Measurements from ENCODE around the gene PLS1.
A peak's percentile ranks its signal among the peaks of the same experiment; 100 is the strongest.
"Not testable (repeated sequence)": the region's sequence is repeated elsewhere in the genome, so short reads cannot be mapped to it uniquely, and the experiment has no call there.

PLS1 gene, protein sequence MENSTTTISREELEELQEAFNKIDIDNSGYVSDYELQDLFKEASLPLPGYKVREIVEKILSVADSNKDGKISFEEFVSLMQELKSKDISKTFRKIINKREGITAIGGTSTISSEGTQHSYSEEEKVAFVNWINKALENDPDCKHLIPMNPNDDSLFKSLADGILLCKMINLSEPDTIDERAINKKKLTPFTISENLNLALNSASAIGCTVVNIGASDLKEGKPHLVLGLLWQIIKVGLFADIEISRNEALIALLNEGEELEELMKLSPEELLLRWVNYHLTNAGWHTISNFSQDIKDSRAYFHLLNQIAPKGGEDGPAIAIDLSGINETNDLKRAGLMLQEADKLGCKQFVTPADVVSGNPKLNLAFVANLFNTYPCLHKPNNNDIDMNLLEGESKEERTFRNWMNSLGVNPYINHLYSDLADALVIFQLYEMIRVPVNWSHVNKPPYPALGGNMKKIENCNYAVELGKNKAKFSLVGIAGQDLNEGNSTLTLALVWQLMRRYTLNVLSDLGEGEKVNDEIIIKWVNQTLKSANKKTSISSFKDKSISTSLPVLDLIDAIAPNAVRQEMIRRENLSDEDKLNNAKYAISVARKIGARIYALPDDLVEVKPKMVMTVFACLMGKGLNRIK

DNA sequence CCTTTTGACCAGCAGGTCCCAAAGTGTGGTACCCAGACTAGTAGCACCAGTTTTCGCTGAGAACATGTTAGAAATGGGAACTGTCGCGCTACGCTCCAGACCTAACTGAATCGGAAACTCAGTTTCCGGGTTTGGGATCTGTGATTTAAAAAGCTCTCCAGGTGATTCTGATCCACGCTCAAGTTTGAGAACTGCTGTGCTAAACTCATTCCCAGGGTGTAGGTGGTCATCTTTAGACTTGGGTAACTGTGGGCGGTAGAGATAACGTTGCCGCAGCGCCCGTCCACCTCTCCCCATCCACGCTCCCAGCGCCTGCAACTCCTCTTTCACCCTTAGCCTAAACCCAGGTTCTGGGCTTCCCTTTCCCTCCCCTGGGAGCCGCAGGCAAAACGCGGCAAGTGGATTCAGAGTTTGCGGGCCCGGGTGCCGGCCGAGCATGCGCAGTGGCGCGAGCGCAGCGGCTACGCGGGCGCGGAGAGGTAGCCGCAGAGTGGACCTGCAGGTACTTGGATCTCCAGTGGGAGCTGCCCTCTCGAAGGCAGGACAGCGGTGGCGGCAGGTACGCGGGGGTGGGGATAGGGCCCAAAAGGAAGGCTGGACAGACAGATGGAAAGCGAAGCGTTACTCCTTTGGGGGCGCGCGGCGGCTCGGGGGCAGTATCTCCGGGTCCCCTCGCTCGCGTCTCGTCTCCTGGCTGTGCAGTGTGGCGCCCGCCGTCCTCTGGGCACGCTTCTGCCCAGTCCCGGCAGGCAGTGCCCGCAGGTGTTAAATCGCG, at the start of gene PLS1:
Gene PLS1 (plus strand): TSS at position 443 of the 775 bp plus-strand sequence. CDS start 67,845 bp downstream, outside the sequence.
- H3K36me3 Mint-ChIP-seq = no peaks in the 10 kb centered on the region
- H3K27ac Mint-ChIP-seq = peak within 1 kb of the TSS; percentile 92
- H3K4me1 Mint-ChIP-seq = peaks cover 21% of the 10 kb centered on the region
- H3K27me3 Mint-ChIP-seq = no peaks in the 10 kb centered on the region
- no peaks in the 10 kb centered on the region for H3K9me3 Mint-ChIP-seq
- peak within 1 kb of the TSS; percentile 97 for H3K4me3 Mint-ChIP-seq

DNA sequence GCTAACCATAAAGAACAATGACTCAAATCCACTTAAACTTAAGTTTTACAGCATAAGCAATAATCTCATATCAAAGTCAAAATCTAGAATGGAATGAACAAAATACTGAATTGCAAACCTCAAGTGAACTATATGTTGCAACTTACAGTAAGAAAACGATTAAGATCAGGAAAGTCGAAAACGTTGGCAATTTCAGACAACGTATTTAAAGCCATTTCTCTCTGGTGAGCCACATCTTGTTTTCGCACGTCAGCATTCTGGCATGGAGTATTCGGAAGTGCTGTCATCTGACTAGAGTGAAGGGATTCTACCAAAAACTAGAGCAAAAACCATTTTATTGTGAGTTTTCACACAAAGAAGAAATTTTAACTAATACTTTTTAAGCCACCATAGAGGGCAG, 46.2 kb upstream of the PLS1 start:
- H3K27me3 Mint-ChIP-seq = no peaks in the 10 kb centered on the region
- H3K4me1 Mint-ChIP-seq = no peaks in the 10 kb centered on the region
- no peaks in the 10 kb centered on the region for H3K9me3 Mint-ChIP-seq
- no peak overlapping the region for H3K27ac Mint-ChIP-seq
- H3K36me3 Mint-ChIP-seq = peaks cover 35% of the 10 kb centered on the region
- H3K4me3 Mint-ChIP-seq = no peak overlapping the region

DNA sequence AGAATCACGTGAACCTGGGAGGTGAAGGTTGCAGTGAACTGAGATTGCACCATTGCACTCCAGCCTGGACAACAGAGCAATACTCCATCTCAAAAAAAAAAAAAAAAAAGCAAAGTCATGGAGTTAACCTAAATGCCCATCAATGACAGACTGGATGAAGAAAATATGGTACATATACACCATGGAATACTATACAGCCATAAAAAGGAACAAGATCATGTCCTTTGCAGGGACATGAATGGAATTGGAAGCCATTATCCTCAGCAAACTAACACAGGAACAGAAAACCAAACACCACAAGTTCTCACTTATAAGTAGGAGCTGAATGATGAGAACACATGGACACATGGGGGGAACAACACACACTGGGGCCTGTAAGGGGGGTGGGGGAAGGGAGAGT, 43.6 kb upstream of the PLS1 start:
- peaks cover 45% of the 10 kb centered on the region for H3K36me3 Mint-ChIP-seq
- not testable (repeated sequence) for H3K27ac Mint-ChIP-seq, H3K4me1 Mint-ChIP-seq, H3K27me3 Mint-ChIP-seq, H3K9me3 Mint-ChIP-seq, H3K4me3 Mint-ChIP-seq

GRCh38 chr3:142553741-142554140, 42.5 kb upstream of the PLS1 start:
- Mint-ChIP-seq H3K27me3 (no peaks in the 10 kb centered on the region), H3K36me3 (peaks cover 44% of the 10 kb centered on the region), H3K4me3 (no peak overlapping the region), H3K27ac (no peak overlapping the region), H3K4me1 (no peaks in the 10 kb centered on the region), H3K9me3 (no peaks in the 10 kb centered on the region)

DNA sequence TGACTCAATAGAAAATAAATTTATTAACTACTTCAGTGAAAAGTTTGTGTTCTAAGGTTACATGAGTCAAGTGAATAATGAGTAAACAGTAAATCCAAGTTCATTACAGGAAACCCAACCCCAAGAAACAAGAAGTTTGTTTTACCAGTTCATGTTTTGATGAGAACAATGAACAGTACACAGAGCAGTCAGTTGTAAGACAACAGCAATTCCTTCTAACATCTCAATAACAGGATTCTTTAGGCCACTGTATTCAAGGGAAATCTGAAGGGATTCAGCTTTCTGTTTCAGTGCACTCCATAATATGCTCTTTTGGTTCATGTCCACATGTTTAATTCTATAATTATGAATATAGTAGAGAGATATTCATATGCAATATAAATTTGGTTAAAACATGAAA, 36.1 kb upstream of the PLS1 start:
- no peak overlapping the region for H3K27ac Mint-ChIP-seq
- H3K9me3 Mint-ChIP-seq = no peaks in the 10 kb centered on the region
- H3K36me3 Mint-ChIP-seq = peaks cover 20% of the 10 kb centered on the region
- no peaks in the 10 kb centered on the region for H3K27me3 Mint-ChIP-seq
- H3K4me1 Mint-ChIP-seq = peaks cover 5% of the 10 kb centered on the region
- no peak overlapping the region for H3K4me3 Mint-ChIP-seq

GRCh38 chr3:142563496-142563997, 32.6 kb upstream of the PLS1 start:
- Mint-ChIP-seq H3K27me3 (no peaks in the 10 kb centered on the region), H3K36me3 (peaks cover 14% of the 10 kb centered on the region), H3K4me1 (peaks cover 16% of the 10 kb centered on the region), H3K4me3 (no peak overlapping the region), H3K27ac (no peak overlapping the region), H3K9me3 (no peaks in the 10 kb centered on the region)

DNA sequence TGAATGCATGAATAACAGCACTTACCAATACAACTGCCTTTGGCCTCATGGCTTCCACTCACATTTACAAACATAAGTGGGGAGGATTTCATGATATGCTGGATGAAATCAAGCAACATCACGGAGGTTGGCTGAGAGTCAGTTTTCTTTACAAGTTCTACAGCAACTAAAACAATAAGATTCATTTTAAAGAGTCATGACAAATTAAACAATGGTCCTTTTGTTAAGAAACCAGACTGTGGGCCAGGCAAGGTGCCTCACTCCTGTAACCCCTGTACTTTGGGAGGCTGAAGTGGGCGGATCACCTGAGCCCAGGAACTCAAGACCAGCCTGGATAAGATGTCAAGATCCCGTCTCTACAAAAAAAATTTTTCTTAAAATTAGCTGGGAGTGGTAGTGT, 30.1 kb upstream of the PLS1 start:
- no peaks in the 10 kb centered on the region for H3K9me3 Mint-ChIP-seq
- H3K36me3 Mint-ChIP-seq = peaks cover 17% of the 10 kb centered on the region

GRCh38 chr3:142568393-142569017, 27.7 kb upstream of the PLS1 start:
- Mint-ChIP-seq H3K4me3 (no peak overlapping the region), H3K36me3 (peaks cover 11% of the 10 kb centered on the region), H3K9me3 (no peaks in the 10 kb centered on the region), H3K4me1 (peaks cover 30% of the 10 kb centered on the region), H3K27me3 (no peaks in the 10 kb centered on the region), H3K27ac (no peak overlapping the region)

More for the DNA sequence above, 30.1 kb upstream of the PLS1 start:
- no peak overlapping the region for H3K27ac Mint-ChIP-seq
- no peak overlapping the region for H3K4me3 Mint-ChIP-seq
- H3K4me1 Mint-ChIP-seq = peaks cover 25% of the 10 kb centered on the region
- no peaks in the 10 kb centered on the region for H3K27me3 Mint-ChIP-seq

GRCh38 chr3:142569422-142569821, 26.8 kb upstream of the PLS1 start:
- not testable (repeated sequence) for H3K27ac Mint-ChIP-seq
- H3K36me3 Mint-ChIP-seq = peaks cover 13% of the 10 kb centered on the region

DNA sequence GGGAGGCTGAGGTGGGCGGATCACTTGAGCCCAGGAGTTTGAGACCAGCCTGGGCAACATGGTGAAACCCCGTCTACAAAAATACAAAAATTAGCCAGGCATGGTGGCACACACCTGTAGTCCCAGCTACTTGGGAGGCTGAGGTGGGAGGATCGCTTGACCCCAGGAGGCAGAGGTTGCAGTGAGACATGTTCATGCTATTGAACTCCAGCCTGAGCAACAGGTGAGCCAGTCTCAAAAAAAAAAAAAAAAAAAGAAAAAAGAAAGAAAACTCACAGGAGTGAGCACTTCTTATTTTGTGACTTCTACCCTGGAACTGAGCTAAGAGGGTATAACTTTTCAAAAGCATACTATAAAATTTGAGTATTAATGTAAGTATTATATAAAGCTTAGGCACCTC, 22.0 kb upstream of the PLS1 start:
- H3K9me3 Mint-ChIP-seq, H3K27me3 Mint-ChIP-seq, H3K27ac Mint-ChIP-seq: not testable (repeated sequence)
- peaks cover 18% of the 10 kb centered on the region for H3K36me3 Mint-ChIP-seq
- H3K4me3 Mint-ChIP-seq = peak overlapping the region; percentile 3
- peaks cover 57% of the 10 kb centered on the region for H3K4me1 Mint-ChIP-seq

More at GRCh38 chr3:142569422-142569821, 26.8 kb upstream of the PLS1 start:
- H3K9me3 Mint-ChIP-seq, H3K27me3 Mint-ChIP-seq, H3K4me3 Mint-ChIP-seq: not testable (repeated sequence)
- peaks cover 33% of the 10 kb centered on the region for H3K4me1 Mint-ChIP-seq

GRCh38 chr3:142574665-142575064, 21.5 kb upstream of the PLS1 start:
- Mint-ChIP-seq H3K27ac (no peak overlapping the region), H3K4me3 (peak overlapping the region; percentile 3), H3K9me3 (no peaks in the 10 kb centered on the region), H3K4me1 (peaks cover 59% of the 10 kb centered on the region), H3K27me3 (no peaks in the 10 kb centered on the region), H3K36me3 (peaks cover 18% of the 10 kb centered on the region)

GRCh38 chr3:142576792-142577191, 19.4 kb upstream of the PLS1 start:
- H3K36me3 Mint-ChIP-seq = peaks cover 12% of the 10 kb centered on the region
- no peaks in the 10 kb centered on the region for H3K9me3 Mint-ChIP-seq
- peak overlapping the region; percentile 72 for H3K27ac Mint-ChIP-seq
- H3K4me1 Mint-ChIP-seq = peaks cover 57% of the 10 kb centered on the region
- no peaks in the 10 kb centered on the region for H3K27me3 Mint-ChIP-seq
- peak overlapping the region; percentile 100 for H3K4me3 Mint-ChIP-seq

GRCh38 chr3:142577696-142578328, 18.4 kb upstream of the PLS1 start:
- no peaks in the 10 kb centered on the region for H3K27me3 Mint-ChIP-seq
- peaks cover 12% of the 10 kb centered on the region for H3K36me3 Mint-ChIP-seq
- H3K4me1 Mint-ChIP-seq = peaks cover 55% of the 10 kb centered on the region
- H3K27ac Mint-ChIP-seq = peak overlapping the region; percentile 97
- H3K4me3 Mint-ChIP-seq = peak overlapping the region; percentile 100
- H3K9me3 Mint-ChIP-seq = no peaks in the 10 kb centered on the region

DNA sequence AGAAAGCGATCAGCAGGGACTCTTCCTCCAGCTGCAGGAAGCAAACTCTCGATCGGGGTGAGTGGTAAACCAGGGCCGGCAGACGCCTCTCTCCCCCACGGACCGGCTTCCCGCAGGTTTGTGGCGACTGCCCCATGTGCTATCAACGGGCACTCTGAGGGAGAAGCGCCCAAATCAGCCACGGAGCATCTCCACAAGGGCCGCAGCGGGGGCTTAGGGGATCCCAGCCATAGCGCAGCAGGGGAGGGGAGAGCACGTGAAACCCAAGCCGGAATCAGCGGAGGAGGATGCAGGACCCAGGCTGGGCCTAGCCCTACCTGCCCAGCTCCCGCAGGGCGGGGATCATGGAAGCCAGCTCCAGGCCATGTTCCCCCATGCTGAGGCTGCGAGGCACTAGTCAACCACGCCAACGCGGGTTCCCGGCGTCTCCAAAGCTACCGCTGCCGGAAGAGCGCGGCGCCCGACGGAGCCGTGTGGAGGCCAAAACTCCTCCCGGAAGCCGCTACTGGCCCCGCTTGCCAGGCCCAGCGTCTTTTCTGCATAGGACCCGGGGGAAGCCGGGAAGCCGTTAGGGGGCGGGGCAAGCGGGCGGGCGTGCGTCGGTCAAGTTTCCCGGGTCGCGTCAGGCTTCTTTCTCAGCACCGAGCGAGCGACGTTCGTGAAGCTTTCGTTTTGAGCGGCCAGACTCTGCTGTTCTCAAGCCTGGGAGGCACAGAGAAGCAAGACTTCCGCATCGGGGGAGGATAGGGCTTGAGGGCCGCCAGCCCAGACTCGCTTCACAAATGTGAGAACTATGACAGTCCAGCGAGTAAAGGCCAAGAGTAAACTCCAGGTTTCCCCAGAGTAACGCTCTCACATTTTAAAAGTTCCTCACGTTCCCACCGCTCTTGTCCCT, 17.6 kb upstream of the PLS1 start, which contains the start of gene ATR:
Gene ATR (minus strand): TSS at position 405 of the 895 bp plus-strand sequence. CDS start 29 bp downstream, at position 376.
- Mint-ChIP-seq H3K36me3 (peaks cover 12% of the 10 kb centered on the region), H3K9me3 (no peaks in the 10 kb centered on the region), H3K27me3 (no peaks in the 10 kb centered on the region), H3K4me3 (peak within 1 kb of the TSS; percentile 100), H3K27ac (peak within 1 kb of the TSS; percentile 97), H3K4me1 (peaks cover 50% of the 10 kb centered on the region)

All from activated naive CD4-positive, alpha-beta T cell treated with anti-CD3 and anti-CD28 coated beads, Interleukin-2, amount 50 U/mL, for 24 hours (primary cell).